ENCODE data around the gene NEUROD4. TPM values are rescaled to one million over a fixed set of nuclear protein-coding genes. Genes with fewer than 3 reads are reported as not detected.

The NEUROD4 gene
- total and polyA plus RNA-seq, 2 experiments from 2014 or later = 0.07 to 0.13 TPM

- DNase-seq (ENCODE audit: low spot score) (no peak), ATAC-seq (no peak)
- Histone ChIP-seq H3K9me2 (ENCODE audit: insufficient read depth) (no peaks in the 10 kb centered on the region), H3K79me2 (replicated peaks; ENCODE audit: insufficient read depth) (no peaks in the 10 kb centered on the region), H2AFZ (no peak overlapping the region), H3K27me3 (ENCODE audit: insufficient read depth) (no peaks in the 10 kb centered on the region), H3K4me1 (ENCODE audit: insufficient read depth) (peaks cover 13% of the 10 kb centered on the region; the same call in 1 of the 2 replicates), H3K36me3 (ENCODE audit: insufficient read depth) (no peaks in the 10 kb centered on the region), H4K20me1 (replicated peaks; ENCODE audit: insufficient read depth) (no peaks in the 10 kb centered on the region), H3K4me2 (no peak overlapping the region), H3K4me3 (no peak overlapping the region), H3F3A (replicated peaks; ENCODE audit: low read depth) (no peaks in the 10 kb centered on the region), H3K27ac (ENCODE audit: low read depth) (no peak overlapping the region)
- TF ChIP-seq ETS1 (IDR thresholded peaks at IDR 0.05) (no peak), POLR2AphosphoS5 (IDR thresholded peaks at IDR 0.05; ENCODE audit: low read depth) (no peak), ZNF462 (CRISPR knock-in tag; IDR thresholded peaks at IDR 0.05) (no peak), ZNF114 (CRISPR knock-in tag; IDR thresholded peaks at IDR 0.05) (no peak), NANOG (IDR thresholded peaks at IDR 0.05; ENCODE audit: borderline replicate concordance) (no peak), STAT1 (IDR thresholded peaks at IDR 0.05; ENCODE audit: unreplicated experiment) (no peak), CREB1 (CRISPR knock-in tag; IDR thresholded peaks at IDR 0.05; ENCODE audit: low read depth) (no peak)
- TF ChIP-seq, protein P1, sequence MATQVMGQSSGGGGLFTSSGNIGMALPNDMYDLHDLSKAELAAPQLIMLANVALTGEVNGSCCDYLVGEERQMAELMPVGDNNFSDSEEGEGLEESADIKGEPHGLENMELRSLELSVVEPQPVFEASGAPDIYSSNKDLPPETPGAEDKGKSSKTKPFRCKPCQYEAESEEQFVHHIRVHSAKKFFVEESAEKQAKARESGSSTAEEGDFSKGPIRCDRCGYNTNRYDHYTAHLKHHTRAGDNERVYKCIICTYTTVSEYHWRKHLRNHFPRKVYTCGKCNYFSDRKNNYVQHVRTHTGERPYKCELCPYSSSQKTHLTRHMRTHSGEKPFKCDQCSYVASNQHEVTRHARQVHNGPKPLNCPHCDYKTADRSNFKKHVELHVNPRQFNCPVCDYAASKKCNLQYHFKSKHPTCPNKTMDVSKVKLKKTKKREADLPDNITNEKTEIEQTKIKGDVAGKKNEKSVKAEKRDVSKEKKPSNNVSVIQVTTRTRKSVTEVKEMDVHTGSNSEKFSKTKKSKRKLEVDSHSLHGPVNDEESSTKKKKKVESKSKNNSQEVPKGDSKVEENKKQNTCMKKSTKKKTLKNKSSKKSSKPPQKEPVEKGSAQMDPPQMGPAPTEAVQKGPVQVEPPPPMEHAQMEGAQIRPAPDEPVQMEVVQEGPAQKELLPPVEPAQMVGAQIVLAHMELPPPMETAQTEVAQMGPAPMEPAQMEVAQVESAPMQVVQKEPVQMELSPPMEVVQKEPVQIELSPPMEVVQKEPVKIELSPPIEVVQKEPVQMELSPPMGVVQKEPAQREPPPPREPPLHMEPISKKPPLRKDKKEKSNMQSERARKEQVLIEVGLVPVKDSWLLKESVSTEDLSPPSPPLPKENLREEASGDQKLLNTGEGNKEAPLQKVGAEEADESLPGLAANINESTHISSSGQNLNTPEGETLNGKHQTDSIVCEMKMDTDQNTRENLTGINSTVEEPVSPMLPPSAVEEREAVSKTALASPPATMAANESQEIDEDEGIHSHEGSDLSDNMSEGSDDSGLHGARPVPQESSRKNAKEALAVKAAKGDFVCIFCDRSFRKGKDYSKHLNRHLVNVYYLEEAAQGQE (IDR thresholded peaks at IDR 0.05; ENCODE audit: unreplicated experiment) = no peak
- H3K4me3 Mint-ChIP-seq = no peak overlapping the region
- no peaks in the 10 kb centered on the region for H3K36me3 Mint-ChIP-seq (ENCODE audit: low read depth)
- H3K27me3 Mint-ChIP-seq (ENCODE audit: insufficient read depth, low read depth, poor library complexity) = peaks cover 3% of the 10 kb centered on the region
- no peak overlapping the region for H3K27ac Mint-ChIP-seq
- no peaks in the 10 kb centered on the region for H3K9me3 Mint-ChIP-seq
- H3K4me1 Mint-ChIP-seq = peaks cover 20% of the 10 kb centered on the region
Observed at GRCh38 chr12:54973556-54973955, 46.2 kb upstream of the NEUROD4 start.
